ENCODE data around the gene ANKRD61.
A peak's percentile ranks its signal among the peaks of the same experiment; 100 is the strongest.
"Not testable (repeated sequence)": the region's sequence is repeated elsewhere in the genome, so short reads cannot be mapped to it uniquely, and the experiment has no call there.

ANKRD61 gene

DNA sequence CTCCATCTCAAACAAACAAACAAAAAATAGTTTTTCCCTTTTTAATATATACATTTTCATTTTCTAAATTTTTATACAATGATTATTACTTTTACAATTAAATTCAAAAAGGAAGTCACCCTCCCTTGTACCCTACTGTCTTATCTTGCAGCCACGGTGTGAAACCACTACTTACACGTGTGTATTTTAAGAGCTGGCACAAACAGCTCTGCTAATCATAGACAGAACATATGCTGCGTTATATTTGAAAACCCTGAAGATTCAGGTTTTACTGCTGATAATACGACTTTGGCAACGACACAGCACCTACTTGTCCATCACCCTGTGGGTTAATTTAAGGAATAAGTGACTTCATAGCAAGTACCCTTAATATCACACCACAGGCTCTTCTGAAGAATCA lies 991 bp downstream of the ANKRD61 start:
- CTCF ChIA-PET = no interaction called here
- no peak for DNase-seq (ENCODE audit: low spot score)
- no peak for TF ChIP-seq CTCF (conservative IDR thresholded peaks at IDR 0.05; ENCODE audit: low read depth)
- no peak overlapping the region for H3K27ac ChIP-seq
- POLR2A ChIA-PET (ENCODE audit: low non-redundant PET) = interaction anchor here (0.5 kb wide), 1 partner anchor 24 kb away, joined by 6 read pairs; no protein-coding TSS in a partner anchor

DNA sequence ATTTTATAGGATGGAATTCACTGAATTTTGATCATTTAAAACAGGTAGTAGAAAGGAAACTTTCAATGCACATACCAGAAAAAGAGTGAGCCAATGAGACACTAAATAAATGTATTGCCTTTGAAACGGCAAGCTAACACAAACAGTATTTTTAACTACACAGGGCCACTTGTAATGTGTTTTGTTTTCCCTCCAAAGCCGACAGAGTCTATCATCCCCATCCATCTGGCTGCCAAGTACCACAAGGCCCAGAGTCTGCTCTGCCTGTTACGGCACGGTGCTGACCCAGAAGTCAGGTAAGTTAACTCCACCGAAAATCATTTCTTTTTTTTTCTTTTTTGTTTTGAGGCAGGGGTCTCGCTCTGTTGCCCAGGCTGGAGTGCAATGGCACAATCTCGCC lies 1.5 kb downstream of the ANKRD61 start:
- 0 out of 2 replicates have a peak overlapping the region, but pooled peaks have one; percentile 11 for H3K27ac ChIP-seq
- ChIA-PET POLR2A (ENCODE audit: low non-redundant PET) (interaction anchor here (0.5 to 0.6 kb wide), 2 partner anchors 9 to 23 kb away, joined by 5 to 6 read pairs; no protein-coding TSS in a partner anchor), CTCF (no interaction called here)
- no peak for TF ChIP-seq CTCF (conservative IDR thresholded peaks at IDR 0.05; ENCODE audit: low read depth)
- DNase-seq (ENCODE audit: low spot score) = no peak

DNA sequence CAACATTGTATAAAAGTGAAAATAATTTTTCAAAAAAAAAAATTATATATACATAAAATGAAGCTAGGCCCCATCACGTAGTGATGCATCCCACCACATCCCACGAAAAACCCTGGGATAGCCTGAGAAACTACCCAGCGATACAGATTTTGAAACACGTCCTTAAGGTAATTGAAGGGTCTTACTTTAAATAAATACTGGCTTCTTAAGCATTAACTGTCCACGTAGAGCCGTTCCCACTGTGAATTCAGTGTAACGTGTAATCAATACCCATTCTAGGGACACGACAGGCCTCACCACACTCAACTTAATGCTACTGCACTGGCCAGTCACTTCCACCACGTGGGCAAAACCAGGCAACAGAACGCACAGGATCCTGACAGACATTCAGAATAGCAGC lies 4.0 kb downstream of the ANKRD61 start:
- POLR2A ChIA-PET (ENCODE audit: low non-redundant PET) = no interaction called here
- no peak for TF ChIP-seq CTCF (conservative IDR thresholded peaks at IDR 0.05; ENCODE audit: low read depth)
- CTCF ChIA-PET = no interaction called here

GRCh38 chr7:6035686-6036085 lies 4.5 kb downstream of the ANKRD61 start:
- ChIA-PET CTCF (no interaction called here), POLR2A (ENCODE audit: low non-redundant PET) (no interaction called here)
- H3K27ac ChIP-seq = no peak overlapping the region
- no peak for DNase-seq (ENCODE audit: low spot score)
- no peak for TF ChIP-seq CTCF (conservative IDR thresholded peaks at IDR 0.05; ENCODE audit: low read depth)

More for the DNA sequence above, 4.0 kb downstream of the ANKRD61 start:
- no peak overlapping the region for H3K27ac ChIP-seq
- DNase-seq (ENCODE audit: low spot score) = no peak

GRCh38 chr7:6049780-6050179 lies 18.6 kb downstream of the ANKRD61 start:
- POLR2A ChIA-PET (ENCODE audit: low non-redundant PET) = no interaction called here
- CTCF ChIA-PET = no interaction called here
- no peak overlapping the region for H3K27ac ChIP-seq
- no peak for TF ChIP-seq CTCF (conservative IDR thresholded peaks at IDR 0.05; ENCODE audit: low read depth)
- no peak for DNase-seq (ENCODE audit: low spot score)

DNA sequence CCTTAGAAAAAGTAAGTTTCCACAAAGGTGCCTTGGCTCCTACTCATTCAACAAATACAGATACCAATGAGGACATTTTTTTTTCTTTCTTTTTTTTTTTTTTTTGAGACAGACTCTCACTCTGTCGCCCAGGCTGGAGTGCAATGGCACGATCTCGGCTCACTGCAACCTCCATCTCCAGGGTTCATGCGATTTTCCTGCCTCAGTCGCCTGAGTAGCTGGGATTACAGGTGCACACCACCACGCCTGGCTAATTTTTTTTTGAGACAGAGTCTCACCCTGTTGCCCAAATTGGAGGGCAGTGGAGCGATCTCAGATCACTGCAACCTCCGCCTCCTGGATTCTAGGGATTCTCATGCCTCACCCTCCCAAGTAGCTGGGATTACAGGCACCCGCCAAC lies 20.0 kb downstream of the ANKRD61 start:
- not testable (repeated sequence) for DNase-seq (ENCODE audit: low spot score)
- ChIA-PET POLR2A (ENCODE audit: low non-redundant PET) (interaction anchor here (0.7 kb wide), 1 partner anchor 566 kb away, joined by 5 read pairs; no protein-coding TSS in a partner anchor), CTCF (interaction anchor here (0.6 kb wide), 2 partner anchors 34 to 135 kb away, joined by 4 to 5 read pairs; no protein-coding TSS in a partner anchor)
- peak overlapping the region; percentile 10; the same call in 1 of the 2 replicates for H3K27ac ChIP-seq

GRCh38 chr7:6056616-6057015 lies 25.4 kb downstream of the ANKRD61 start:
- POLR2A ChIA-PET (ENCODE audit: low non-redundant PET) = interaction anchor here (0.6 kb wide), 1 partner anchor 322 kb away, joined by 5 read pairs; no protein-coding TSS in a partner anchor

More at GRCh38 chr7:6056616-6057015, 25.4 kb downstream of the ANKRD61 start:
- TF ChIP-seq CTCF (conservative IDR thresholded peaks at IDR 0.05; ENCODE audit: low read depth) = no peak
- H3K27ac ChIP-seq = no peak overlapping the region
- CTCF ChIA-PET = interaction anchor here (0.7 kb wide), 2 partner anchors 59 to 190 kb away, joined by 4 read pairs; no protein-coding TSS in a partner anchor
- no peak for DNase-seq (ENCODE audit: low spot score)

All from RWPE1 (cell line).